Mesenteric fat pad (tissue), 1 donor: Measurements from ENCODE around the gene GOLGA6C. TPM values are rescaled to one million over a fixed set of nuclear protein-coding genes. Genes with fewer than 3 reads are reported as not detected.
"Not testable (repeated sequence)": the region's sequence is repeated elsewhere in the genome, so short reads cannot be mapped to it uniquely, and the experiment has no call there.

Experiments
- DNase-seq: peaks from one replicate; pipeline ENCODE4 v3.0.0-alpha.2; 2020; ENCODE audit warnings: low spot score
- total RNA-seq: library from RNA; stranded (reverse); fragmentation: NEBNext Ultra II Directional; extraction: Animal tissue kit (Norgen Biotek cat#: 25700); gene quantifications from one replicate; pipeline ENCODE4 v1.2.1, GENCODE V29; 2021
- donor health status: DM: yes; HTN: yes; CAD: no.

The GOLGA6C gene
- total RNA-seq, 1 donor from 2014 or later: not detected

- not testable (repeated sequence) for DNase-seq
These were observed 6.8 kb upstream of the GOLGA6C start for GRCh38 chr15:75251343-75251742.

- not testable (repeated sequence) for DNase-seq
These were observed 5.8 kb upstream of the GOLGA6C start for GRCh38 chr15:75252285-75252684.

- not testable (repeated sequence) for DNase-seq
These were observed 648 bp downstream of the GOLGA6C start for GRCh38 chr15:75258620-75259343.

- DNase-seq: not testable (repeated sequence)
These were observed 1.7 kb downstream of the GOLGA6C start for GRCh38 chr15:75259873-75260272.

- not testable (repeated sequence) for DNase-seq
These were observed 15.7 kb downstream of the GOLGA6C start for GRCh38 chr15:75273751-75274359.

GRCh38 chr15:75274509-75275107 is 16.5 kb downstream of the GOLGA6C start:
- DNase-seq: peak; percentile 91

- DNase-seq: peak; percentile 91
These were observed 17.5 kb downstream of the GOLGA6C start for GRCh38 chr15:75275617-75276016.

GRCh38 chr15:75278497-75278896 is 20.4 kb downstream of the GOLGA6C start:
- DNase-seq: peak; percentile 35

- not testable (repeated sequence) for DNase-seq
These were observed 24.4 kb downstream of the GOLGA6C start, which contains the start of gene GOLGA6D for GRCh38 chr15:75282572-75282971. Gene GOLGA6D (plus strand): TSS chr15:75282835. CDS start chr15:75282876, 41 bp downstream.

GRCh38 chr15:75284152-75284551 is 26.0 kb downstream of the GOLGA6C start:
- not testable (repeated sequence) for DNase-seq

GRCh38 chr15:75293660-75294059 is 35.5 kb downstream of the GOLGA6C start:
- DNase-seq: not testable (repeated sequence)

- not testable (repeated sequence) for DNase-seq
These were observed 40.6 kb downstream of the GOLGA6C start for GRCh38 chr15:75298541-75299310.

- not testable (repeated sequence) for DNase-seq
These were observed 41.2 kb downstream of the GOLGA6C start for GRCh38 chr15:75299311-75299688.

GRCh38 chr15:75300026-75300425 is 41.9 kb downstream of the GOLGA6C start:
- DNase-seq: not testable (repeated sequence)

GRCh38 chr15:75302318-75302717 is 44.2 kb downstream of the GOLGA6C start:
- DNase-seq: no peak

- not testable (repeated sequence) for DNase-seq
These were observed 44.6 kb downstream of the GOLGA6C start for GRCh38 chr15:75302753-75303152.

GRCh38 chr15:75306188-75306587 is 48.1 kb downstream of the GOLGA6C start:
- no peak for DNase-seq

GRCh38 chr15:75307778-75308390 is 49.8 kb downstream of the GOLGA6C start:
- no peak for DNase-seq

- no peak for DNase-seq
These were observed 51.6 kb downstream of the GOLGA6C start for GRCh38 chr15:75309711-75310110.

GRCh38 chr15:75312548-75312947 is 54.4 kb downstream of the GOLGA6C start:
- not testable (repeated sequence) for DNase-seq
